ENCODE results near the gene PDAP1.

DNA sequence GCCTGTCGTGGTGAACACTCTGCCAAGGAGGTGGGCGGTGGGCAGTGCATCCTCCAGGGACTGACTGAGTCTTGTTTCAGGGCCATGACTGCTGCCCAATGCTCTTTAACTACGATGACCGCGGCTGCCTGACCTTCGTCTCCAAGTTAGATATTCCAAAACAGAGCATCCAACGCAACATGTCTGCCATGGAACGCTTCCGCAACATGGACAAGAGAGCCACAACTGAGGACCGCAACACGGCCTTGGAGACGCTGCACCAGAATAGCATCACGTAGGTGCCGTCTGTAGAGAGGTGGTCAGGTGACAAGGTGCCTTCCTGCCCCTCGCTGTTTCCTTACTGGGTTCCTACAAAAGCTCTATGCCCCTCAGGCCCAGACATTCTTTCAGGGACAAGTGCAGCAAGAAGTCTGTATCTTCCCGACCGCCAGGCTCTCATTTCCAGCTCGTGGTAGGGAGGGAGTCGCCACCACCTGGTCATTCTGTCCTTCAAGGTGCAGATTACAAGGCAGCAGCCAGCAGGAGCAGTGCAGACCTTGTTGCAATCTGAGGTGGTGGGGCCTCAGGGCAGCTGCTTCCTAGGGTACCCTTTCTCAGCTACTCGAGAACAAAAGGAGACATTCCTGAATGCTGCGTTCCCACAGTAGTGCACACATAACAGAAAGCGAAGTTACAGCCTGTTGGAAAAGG is 48.8 kb downstream of the PDAP1 start:
- TF ChIP-seq EZH2 (IDR thresholded peaks at IDR 0.05; ENCODE audit: low read length), result no peak
- TF ChIP-seq, protein P1, sequence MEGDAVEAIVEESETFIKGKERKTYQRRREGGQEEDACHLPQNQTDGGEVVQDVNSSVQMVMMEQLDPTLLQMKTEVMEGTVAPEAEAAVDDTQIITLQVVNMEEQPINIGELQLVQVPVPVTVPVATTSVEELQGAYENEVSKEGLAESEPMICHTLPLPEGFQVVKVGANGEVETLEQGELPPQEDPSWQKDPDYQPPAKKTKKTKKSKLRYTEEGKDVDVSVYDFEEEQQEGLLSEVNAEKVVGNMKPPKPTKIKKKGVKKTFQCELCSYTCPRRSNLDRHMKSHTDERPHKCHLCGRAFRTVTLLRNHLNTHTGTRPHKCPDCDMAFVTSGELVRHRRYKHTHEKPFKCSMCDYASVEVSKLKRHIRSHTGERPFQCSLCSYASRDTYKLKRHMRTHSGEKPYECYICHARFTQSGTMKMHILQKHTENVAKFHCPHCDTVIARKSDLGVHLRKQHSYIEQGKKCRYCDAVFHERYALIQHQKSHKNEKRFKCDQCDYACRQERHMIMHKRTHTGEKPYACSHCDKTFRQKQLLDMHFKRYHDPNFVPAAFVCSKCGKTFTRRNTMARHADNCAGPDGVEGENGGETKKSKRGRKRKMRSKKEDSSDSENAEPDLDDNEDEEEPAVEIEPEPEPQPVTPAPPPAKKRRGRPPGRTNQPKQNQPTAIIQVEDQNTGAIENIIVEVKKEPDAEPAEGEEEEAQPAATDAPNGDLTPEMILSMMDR (optimal IDR thresholded peaks at IDR 0.05 in 1 of 3, IDR thresholded peaks at IDR 0.05 in 1 of 3, conservative IDR thresholded peaks at IDR 0.05 in 1 of 3; ENCODE audit: extremely low read depth in 1 of 3, insufficient read depth in 2 of 3, low read length in 3 of 3), result no peak
